NCI-H524 treated with DMSO at 0.1 percent for 48 hours (cell line): ENCODE data around the gene ZNF76.
A peak's percentile ranks its signal among the peaks of the same experiment; 100 is the strongest.

Experiments used
- DNase-seq: peaks from one replicate; lab custom pipeline; 2025; lab: John Stamatoyannopoulos, UW

ZNF76 gene

DNA sequence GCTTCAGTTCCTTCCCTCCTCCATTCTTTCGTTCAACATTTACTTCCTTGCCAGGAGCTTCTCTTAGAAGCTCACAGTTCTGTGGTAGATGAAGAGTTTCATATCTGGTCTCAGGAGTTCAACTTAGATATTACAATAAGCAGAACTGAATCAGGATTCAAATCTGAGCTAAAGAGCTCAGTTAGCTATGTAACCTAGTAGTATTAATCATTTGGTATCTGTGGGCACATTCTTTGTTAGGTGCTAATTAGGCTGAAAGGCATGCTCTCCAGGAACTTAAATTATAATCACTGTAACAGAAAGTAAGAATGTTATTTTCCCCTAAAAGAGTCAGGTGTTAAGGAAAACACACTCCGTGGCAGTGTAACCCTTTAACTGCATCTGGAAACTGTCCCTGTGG, 8.4 kb downstream of the ZNF76 start:
- DNase-seq, result no peak

DNA sequence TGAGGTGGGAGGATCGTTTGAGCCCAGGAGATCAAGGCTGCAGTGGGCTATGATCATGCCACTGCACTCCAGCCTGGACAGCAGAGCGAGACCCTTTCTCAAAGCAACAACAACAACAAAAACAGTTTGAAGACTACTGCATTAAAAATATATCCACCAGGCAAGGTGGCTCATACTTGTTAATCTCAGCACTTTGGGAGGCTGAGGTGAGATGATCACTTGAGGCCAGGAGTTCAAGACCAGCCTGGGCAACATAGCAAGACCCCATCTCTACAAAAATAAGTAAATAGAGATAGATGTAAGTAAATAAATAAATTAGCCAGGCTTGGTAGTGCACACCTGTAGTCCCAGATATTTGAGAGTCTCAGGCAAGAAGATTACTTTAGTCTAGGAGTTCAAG, 12.5 kb downstream of the ZNF76 start:
- no peak for DNase-seq

DNA sequence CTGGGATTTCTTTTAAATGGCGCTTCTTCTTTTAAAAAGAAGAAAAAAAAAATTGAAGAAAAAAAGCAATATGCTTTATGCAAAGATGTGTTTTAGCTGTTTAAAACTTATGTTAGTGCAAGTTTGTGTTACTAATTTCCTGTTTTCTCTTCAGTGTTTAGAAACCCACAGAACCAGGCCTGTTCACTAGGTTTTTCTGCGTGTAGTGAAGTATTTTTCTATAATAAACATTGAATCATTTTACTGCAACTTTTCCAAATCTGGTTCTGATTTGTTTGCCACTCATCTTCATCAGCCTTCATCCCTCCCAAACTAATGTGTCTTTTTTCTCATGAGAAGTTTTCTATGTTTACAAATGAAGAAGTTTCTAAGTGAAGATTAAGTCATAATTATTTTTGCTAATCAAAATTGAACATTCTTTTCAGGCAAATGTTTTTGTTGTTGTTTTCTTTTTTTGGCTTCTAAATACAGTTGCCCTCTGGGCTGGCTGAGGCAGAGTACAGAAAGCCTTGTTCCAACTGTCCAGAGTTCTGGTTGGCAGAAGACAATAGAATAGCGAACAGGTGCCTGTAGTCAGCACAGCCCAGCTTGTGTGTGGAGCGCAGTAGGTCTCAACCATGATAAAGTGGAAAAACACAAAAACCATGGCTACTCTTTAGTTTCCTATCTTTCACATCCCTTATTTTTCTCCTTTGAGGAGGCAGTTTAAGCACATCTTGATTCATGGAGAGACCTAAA, 14.5 kb downstream of the ZNF76 start:
- no peak for DNase-seq

DNA sequence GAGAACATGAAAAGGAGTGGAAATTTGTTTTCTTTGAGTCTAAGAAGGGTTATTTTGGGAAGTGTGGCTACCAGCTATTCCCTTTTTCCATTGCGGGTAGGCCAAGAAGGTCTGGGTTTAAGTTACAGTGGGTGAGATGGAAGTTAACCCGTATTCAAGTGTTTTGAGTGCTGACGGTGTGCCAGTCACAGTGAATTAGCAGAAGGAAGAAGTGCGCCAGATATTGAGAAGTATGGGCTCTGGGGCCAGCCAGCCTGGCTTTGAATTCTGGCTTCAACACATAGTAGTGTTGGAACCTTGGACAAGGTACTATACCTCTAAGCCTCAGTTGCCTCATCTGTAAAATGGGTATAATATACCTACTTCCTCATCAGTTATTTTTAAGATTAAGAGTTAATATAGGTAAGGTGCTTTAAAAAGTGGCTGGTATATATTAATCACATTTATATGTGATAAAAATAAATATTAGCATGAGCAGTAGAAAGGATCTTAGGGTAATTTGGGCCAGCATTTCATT, 16.3 kb downstream of the ZNF76 start:
- no peak for DNase-seq

DNA sequence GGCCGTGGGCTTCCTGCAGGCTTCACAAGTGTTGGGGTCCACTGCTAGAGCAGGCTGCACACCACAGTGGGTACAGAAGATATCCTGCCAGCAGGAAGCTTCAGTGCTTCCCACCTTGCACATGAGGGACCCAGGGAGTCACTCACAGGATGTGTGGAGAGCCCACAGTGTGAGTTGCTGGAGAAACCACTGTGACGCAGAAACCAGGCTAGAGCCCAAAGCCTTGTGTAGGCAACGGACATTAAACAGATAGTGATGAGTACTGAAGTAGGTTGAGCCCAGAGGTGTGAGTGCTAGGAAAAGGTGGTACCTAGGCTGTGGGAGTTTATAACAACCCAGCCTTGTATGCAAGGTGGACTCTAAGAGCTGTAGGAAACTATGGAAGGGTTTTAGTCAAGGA, 19.2 kb downstream of the ZNF76 start:
- no peak for DNase-seq

DNA sequence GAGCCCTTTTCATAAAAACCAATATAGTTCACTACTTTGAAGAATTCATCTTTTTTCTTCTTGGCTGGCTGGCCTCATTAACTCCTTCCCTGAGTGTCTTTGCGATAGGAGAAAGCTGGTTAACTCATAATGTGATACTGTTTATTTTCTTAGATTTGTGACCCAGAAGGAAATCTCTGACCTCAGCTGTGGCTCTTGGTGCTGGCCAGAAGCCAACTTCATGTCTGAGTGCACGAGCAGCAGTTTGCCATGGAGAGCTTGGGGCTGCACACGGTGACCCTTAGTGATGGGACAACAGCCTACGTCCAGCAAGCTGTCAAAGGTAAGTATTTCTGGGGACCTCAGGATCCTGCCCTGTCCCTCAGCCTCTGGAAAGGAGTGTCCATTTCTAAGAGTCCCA, 21.4 kb downstream of the ZNF76 start:
- no peak for DNase-seq

DNA sequence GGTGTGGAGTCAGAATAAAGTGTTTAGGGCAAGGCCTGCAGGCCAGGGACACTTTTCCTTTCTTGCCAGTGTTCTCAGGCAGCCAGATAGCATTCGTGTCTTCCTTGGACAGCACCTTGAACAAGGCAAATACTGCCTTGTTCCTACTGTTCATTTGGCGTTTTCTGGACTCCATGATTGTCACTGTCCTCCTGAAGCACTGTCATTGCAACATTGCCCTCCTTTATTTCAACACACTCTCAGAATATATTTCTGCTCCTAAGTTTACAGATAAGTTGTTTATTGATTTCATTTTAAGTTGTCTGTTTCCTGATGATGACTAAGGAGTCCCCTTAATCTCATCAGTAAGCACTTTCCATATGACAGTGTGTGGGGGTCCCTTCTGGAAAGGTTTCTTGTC, 22.9 kb downstream of the ZNF76 start:
- no peak for DNase-seq

DNA sequence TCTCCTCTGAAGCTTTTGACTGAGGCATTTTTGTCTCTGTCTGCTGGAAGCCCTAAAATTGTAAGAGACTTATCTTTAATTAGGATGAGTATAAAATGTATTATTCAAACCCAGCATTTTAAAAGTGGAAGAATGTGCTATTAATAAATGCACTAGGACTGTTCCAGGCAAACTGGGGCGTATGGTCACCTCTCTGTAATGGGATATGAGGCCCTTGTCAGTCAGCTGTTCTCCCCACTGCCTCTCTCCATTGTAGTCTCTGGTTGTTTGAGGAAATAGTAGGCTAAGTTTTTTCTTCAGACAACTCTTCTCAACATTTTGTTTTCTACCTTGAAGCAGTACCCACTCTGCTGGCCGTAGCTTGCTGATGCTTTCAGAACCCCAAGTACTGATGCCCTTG, 23.8 kb downstream of the ZNF76 start:
- no peak for DNase-seq

DNA sequence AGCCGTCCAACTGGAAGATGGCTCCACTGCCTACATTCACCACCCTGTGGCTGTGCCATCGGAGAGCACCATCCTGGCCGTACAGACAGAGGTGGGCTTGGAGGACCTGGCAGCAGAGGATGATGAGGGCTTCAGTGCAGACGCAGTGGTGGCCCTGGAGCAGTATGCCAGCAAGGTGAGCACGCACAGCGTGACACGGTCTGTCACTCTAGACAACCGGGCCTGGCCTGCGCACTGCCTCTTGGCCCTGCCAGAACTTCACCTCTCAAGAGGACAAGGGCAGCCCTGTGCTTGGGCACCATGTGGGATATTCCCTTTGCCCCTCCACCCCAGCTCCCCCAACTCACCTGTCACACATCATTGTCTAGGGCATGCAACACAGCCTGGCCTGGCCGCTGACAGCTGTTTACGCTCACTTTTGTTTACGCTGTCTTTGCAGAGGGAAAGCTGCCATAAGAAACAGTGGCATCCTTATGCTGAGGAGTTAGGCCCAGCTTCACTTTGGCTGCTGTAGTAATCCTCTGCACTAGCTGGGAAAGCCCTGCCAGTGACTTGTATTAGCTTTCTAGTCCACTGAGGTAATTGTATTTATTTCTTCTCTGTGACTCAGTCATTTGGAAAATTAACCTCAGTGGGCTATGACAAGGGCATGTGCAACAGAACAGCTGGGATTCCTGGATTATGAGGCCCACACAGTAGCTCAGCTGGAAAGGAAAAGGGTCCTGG, 28.3 kb downstream of the ZNF76 start:
- no peak for DNase-seq

DNA sequence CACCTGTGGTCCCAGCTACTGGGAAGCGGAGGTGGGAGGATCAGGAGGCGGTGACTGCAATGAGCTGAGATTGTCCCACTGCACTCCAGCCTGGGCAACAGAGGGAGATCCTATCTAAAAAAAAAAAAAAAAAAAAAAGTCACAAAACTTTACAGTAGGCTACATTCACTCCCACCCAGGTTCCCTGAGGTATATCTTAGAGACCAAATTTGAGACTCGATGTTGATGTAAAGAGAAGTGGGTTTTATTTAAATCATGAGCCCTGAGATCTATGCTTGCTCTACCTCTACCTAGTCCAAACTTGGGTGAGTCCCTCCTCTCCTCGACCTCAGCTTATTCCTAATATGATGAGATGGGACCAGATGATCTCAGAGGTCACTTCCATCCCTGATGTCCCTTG, 29.3 kb downstream of the ZNF76 start:
- DNase-seq, result no peak

DNA sequence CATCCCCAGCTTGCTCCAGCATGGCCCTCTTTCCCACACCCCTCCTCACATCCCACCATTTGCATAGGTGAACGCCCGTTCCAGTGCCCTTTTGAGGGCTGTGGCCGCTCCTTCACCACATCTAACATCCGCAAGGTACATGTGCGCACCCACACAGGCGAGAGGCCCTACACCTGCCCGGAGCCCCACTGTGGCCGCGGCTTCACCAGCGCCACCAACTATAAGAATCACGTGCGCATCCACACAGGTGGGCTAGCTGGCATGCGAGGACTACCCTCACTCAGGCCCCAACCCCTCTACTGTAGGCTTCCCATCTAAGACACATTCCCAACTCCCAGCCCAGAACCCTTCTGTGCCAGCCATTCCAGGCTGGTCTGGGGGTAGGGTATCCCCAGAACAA, 32.0 kb downstream of the ZNF76 start:
- DNase-seq, result no peak

DNA sequence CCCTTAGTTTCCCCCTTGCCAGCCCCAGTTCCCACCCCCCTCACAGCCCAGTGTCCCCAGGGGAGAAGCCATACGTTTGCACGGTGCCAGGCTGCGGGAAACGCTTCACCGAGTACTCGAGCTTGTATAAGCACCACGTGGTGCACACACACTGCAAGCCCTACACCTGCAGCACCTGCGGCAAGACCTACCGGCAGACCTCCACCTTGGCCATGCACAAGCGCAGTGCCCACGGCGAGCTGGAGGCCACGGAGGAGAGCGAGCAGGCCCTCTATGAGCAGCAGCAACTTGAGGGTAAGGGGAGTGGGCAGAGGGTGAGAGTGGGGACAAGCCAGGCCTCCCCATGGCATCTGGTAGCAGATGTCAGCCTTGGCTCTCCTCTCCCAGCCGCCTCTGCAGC, 33.0 kb downstream of the ZNF76 start:
- no peak for DNase-seq

DNA sequence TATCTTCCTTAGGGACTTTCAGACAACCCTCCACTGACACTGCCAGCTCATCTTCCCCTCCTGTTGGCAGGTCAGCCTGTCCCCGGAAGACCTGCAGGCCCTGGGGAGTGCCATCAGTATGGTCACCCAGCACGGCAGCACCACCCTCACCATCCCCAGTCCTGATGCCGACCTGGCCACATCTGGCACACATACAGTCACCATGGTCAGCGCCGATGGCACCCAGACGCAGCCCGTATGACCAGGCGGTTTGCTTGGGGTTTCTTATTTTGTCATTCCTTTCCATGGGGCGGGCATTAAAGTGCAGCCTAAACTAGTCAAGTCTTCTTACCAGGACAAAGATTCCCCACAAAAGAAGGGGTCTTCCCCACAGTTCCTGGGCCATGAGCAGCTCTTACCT, 34.1 kb downstream of the ZNF76 start:
- no peak for DNase-seq

DNA sequence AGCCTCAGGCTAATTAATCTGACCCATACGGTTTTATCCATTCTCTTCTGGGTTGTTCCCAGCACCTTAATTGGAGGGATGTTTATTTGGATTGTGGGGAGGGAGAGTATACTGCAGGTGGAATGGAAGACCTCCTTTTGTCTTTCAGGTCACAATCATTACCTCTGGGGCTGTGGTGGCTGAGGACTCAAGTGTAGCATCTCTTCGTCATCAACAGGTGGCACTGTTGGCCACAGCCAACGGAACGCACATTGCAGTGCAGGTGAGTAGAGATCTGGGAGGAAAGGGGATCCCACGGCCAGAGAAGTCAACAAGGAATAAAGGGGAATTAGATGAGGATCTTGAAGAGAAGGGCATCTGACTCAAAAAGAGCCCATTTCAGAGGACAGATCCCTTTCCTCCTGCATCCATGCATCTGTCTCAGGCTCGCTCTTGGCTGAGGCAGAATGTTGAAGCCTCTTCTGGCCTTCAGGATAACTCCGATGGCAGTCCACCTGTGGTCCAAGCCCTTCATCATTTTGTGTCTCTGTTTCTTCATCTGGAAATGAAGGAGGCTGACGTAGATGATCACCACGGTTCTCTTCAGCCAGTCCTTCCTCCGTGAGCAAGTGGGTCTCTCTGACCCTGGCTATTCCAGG, 34.9 kb downstream of the ZNF76 start:
- DNase-seq, result no peak

DNA sequence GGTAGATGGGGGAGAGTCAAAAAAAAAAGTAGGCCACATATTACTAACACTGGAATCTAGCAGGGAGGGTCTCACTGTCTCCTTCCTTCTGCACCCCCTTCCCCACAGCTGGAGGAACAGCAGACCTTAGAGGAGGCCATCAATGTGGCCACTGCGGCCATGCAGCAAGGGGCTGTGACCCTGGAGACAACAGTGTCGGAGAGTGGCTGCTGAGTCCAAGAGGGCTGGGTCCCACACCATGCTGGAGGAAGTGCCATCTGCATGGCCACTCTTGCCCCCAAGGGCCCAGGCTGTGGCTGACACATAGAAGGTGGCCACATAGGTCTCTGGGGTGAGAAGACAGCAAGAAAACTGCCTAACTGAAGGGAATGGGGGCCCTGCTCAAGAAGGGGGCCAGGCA, 35.5 kb downstream of the ZNF76 start:
- no peak for DNase-seq

DNA sequence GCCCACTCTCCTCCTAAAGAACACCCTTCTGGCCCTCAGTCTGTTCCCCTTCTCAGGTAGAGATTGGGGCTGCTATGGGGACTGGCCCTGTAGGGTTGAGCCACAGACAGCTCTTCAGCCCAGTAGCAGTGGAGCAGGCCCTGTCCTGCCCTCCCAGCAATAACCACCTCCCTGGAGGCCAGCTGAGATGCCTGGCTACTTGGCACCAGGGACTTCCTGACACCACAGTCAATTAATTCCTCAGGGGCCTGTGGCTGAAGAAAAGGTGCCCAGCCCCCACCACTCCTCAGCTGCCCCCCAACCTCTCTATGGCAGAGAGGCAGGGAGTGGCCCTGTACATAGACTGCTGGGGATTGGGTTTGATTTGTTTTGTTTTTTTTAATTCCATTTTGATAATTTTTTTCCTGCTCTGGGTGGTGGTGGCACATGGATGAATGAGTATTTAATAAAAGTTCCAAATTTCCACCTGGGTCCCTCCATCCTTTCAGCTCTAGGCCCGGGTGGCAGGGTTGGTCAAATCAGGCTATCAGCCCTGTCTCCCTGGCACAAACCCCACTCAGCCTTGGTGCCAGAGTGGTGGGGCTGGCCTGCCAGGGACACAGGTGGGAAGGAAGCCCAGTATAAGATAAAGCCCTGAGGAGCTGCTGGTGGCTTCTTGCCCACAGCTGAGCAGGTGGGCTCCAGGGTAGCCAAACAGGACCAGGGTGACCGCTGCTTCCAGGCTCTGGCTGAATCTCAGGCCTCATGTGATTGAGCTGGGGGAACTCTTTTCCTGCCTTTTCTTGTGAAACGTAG, 36.2 kb downstream of the ZNF76 start:
- DNase-seq, result no peak

DNA sequence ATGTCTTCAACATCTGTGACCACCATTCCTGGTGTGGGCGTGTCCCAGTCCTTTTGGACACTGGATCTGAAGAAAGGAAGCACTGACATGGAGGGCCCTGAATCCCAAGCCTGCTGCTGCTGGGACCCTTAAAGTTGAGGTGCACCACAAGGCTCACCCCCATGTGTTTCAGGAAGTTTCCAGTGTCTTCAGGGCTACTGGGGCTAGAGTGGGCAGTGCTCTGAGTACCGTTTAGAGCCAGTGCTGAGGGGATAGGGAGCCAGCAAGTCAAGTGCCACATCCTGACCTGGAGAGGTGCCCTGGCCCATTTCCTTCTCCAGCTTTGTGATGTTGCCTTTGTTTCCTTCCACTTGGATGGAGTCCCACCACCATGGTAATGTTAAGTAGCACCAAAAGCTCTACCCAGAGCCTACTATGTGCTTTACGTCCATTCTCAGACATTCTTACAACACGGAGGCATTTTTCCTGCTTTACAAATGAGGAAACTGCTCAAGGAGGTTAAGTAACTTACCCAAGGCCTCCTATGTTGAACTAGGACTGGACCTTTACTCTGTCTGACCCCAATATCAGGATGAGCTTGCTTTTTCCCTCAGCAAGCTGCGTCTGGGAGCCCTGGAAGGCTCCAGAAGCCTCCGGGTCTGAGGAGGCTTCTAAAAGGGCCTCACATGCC, 37.5 kb downstream of the ZNF76 start:
- no peak for DNase-seq

DNA sequence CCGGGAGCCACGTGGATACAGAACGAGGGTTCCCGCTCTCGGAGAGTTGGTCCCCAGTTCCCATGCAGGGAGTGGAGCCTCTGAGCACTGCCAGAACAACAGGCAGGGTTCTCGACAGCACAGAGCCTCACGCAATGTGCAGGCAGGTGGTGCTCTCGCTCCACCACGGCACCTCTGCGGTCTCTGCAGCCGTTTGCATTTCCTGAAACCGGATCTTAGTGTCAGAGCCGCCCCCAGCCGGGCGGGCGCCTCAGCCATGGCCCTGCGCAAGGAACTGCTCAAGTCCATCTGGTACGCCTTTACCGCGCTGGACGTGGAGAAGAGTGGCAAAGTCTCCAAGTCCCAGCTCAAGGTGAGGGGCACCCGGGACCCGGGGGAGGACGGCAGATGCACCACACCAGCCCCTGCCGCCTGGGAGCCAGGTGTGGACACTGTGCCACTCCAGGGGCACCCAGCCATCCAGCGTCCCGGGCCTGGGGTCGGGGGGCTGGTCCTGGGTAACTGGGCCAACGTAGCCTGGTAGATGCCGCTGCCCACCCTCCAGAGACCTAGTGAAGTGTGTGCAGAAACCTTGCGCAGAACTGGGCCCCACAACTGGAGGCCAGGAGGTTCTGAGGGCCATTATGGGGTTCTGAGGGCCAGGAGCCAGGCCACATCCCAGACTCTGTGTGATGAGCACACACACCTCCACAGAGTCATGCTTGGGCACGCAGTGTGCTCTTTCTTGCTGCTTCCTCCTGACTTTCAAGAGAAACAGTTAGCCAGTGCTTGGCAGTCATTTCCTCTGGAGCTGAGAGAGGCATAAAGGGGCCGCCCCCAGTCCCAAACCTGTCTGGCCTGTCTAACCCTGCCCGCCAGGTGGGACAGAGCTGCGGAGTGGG, 38.3 kb downstream of the ZNF76 start, which contains the start of gene DEF6:
Gene DEF6, plus strand, starts transcription at position 218 of the 881 bp plus-strand sequence. Its CDS starts 39 bp downstream, at position 257.
- DNase-seq, result peak; percentile 71

DNA sequence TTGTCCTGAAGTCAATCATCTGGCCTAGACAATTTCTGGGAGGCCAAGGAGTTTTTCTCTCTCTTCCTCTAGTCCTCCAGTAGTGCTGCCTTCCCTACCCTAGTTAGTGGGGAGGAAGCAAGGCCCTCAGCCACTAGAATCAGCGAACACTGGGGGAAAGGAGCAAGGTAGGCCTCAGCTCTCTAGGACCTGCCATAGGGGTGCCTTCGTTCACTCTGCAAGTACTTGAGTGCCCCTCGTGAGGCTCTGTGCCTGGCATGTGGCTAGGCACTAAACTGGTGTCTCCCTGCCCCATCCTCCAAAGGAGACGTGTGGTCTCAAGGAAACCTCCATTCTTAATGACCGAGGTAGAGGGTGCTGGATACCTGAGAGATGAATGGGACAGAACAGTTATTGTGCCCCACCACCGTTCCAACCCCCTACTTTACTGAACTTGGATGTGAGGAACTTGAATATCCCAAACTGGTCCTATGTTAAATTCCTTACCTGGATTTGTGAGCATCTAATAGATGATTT, 39.1 kb downstream of the ZNF76 start:
- no peak for DNase-seq

DNA sequence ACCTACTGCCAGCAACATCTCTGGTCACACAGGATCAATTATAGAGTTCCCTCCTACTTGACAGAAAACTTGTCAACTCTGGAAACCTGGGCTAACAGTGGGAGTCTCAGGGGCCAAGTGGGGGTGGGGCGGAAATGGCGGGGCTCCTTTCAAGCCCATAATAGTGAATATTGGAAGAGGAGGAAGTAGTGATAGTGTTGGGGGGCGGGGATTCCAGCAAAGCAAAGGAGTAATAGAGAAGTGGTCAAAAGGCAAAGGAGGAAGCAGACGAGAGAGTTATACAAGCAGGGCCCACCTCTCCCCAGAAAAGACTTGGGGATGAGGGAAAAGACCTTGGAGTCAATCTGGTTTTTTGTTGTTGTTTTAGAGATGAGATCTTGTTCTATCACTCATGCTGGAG, 40.1 kb downstream of the ZNF76 start:
- no peak for DNase-seq
